Skin epidermis (tissue), 12 donors: ENCODE measurements around the gene FCHSD2.

Experiments used
- H3K27ac ChIP-seq, 21 experiments: fragments of 200-600 bp; sonication (generic) in 11 of 21; one replicate each; pipeline ENCODE4 v1.5.0; 2020; ENCODE audit warnings: mild to moderate bottlenecking in 3 of 21, inconsistent platforms in 2 of 21, moderate library complexity in 2 of 21
- H3K4me3 ChIP-seq, 7 experiments: fragments of 200-600 bp; sonication (generic) in 2 of 7; one replicate each; pipeline ENCODE4 v1.5.0; 2020; ENCODE audit warnings: inconsistent platforms in 2 of 7, mild to moderate bottlenecking in 2 of 7, moderate library complexity in 1 of 7

FCHSD2 gene

DNA sequence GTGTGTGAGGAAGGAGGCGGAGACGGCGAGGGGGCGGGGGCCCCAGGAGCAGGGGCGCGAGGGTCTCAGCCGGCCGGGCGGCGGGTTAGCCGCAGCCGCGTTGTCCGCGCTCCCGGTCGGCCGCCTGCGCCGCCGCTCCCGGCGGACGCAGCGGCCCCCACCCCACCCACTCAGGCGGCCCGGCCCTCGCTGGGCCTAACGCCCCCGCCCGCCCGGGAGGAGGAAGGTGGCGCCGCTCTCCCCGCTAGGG, at the start of gene FCHSD2:
Gene FCHSD2 (minus strand): TSS at position 191 of the 250 bp plus-strand sequence. CDS start 441 bp downstream, outside the sequence.
- H3K4me3 ChIP-seq: peak within 1 kb of the TSS; percentile 69 to 92 (median 81)
- H3K27ac ChIP-seq: peak within 1 kb of the TSS; percentile 79 to 98 (median 95)

DNA sequence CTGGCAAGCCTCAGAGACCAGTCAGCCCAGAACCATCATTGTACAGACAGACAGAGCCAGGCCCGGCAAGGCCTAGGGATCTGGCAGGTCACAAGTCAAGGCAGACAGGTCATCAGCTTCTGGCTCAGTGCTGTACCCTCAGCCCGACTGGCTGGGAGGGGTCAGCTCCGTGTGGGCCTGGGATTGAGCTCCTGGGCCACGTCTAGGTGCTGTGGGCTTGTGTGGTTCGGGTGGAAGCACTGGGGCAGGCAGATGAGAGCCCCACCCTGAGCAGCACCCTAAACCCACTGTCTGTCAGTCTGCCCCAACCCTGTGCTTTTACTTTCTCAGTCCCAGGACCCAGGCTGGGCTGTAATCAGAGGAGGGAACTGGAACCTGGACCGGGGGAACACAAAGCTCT, 49.0 kb upstream of the FCHSD2 start:
- peak overlapping the region in 4 of 21 experiments; percentile 5 to 48 (median 28) for H3K27ac ChIP-seq
- no peak overlapping the region for H3K4me3 ChIP-seq

DNA sequence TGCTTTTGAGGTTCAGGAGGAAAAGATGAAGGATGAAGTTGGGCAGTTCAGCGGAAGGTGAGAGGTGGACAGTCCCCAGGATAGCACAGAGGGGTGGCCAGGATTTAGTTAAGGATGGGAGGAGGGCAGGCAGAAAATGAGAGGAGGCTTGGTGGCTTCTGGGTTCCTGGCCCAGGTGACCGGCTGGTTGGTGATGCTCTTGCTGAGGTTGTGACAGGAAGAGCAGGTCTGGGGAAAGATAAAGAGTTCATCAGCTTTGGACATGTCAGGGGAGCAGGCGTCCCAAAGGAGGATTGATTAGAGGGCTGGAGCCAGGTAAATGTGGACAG, 48.4 kb upstream of the FCHSD2 start:
- Histone ChIP-seq H3K4me3 (no peak overlapping the region), H3K27ac (peak overlapping the region in 2 of 21 experiments; percentile 5 to 48)

DNA sequence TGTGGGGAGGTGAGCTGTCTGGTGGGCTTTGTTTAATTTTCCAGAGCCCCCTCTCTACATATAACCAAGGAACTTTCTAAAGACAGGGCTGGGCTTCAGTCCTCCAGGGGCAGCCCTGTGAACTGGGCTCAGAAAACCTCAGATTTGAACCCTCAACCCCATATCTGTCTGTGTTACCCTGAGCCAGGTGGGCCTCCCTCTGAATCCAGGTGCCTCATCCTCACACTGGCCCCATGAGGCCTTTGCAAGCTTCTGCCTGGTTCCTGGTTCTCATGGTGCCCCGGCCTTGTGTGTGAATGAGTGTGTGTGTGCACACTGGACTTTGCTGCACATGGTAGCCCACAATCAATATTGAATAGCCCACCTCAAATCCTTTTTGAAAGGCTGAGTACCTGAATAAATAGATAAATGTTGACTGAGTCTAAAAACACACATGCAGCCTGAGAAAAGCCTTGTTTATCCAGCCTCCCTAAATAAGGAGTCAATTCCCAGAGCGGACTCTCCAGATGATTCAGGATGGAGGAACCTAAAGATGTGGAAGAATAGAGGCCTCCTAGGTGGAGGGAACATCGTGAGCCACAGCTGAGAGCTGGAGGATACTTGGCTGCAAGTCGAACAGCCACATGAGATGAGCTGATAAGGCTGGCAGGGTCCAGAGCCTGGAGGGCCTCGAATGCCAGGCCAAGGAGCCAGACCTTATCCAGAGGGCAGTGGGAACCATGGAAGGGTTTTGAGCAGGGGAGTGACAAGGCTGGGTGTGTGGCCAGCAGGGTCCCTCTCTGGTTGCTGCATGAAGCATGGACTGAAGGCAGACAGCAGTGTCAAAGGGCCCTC, 47.8 kb upstream of the FCHSD2 start:
- peak overlapping the region in 1 of 21 experiments; percentile 5 for H3K27ac ChIP-seq
- no peak overlapping the region for H3K4me3 ChIP-seq

DNA sequence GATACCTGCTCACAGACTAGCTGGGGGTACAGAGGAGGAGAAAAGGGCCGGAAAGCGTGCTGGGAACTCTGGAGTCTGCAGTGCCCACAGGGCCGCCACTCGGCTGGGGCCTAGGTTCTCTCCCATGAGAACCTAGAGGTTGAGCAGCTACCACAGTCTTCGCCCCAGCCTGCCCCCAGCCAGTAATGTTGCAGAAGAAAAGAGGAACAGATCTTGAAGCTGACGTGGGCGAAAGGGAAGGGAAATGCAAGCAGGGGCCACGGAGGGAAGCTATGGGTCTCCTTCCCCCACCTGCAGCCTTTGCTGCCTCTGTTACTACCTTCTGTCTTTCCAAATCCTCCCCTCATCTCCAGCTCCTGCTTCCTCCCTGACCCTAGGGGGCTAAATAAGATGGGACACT, 47.2 kb upstream of the FCHSD2 start:
- no peak overlapping the region for H3K4me3 ChIP-seq
- H3K27ac ChIP-seq: peak overlapping the region in 2 of 21 experiments; percentile 17 to 55

DNA sequence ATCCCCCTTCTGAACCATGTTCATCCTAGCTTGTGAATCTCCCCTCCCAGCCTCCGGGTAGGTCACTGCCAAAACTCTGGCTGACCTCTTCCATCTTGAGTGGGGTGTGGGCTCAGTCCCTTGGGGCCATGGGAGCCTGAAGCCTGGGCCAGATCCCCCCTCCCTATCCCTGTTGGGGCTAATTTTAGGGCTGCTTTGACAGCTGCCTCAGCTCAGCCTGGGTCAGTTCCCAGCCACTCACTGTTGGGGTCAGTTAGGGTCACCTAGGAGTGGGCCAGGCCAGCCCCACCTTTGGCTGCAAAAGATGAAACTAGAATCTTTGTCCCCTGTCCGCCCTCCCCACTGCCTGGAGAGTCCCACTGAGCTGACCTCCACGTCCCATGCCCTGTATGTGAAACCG, 46.2 kb upstream of the FCHSD2 start:
- H3K27ac ChIP-seq: peak overlapping the region in 2 of 21 experiments; percentile 31 to 37
- no peak overlapping the region for H3K4me3 ChIP-seq

DNA sequence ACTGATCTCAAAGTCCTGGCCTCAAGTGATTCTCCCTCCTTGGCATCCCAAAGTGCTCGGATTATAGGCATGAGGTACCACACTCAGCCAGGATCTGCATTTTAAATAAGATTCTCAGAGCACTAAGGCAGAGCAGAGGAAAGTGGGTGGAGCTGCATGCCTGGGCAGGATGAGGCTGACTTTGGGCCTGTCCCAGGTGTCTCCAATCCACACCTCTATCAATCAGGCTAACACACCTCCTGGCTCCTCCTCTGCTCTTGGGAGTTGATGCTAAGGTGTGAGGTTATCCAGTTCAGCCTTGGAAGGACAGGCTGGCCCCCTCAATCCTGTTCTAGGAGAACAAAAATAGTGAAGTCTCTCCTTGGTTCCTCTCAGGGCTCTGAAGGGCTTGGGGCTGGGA, 45.7 kb upstream of the FCHSD2 start:
- Histone ChIP-seq H3K27ac (peak overlapping the region in 4 of 21 experiments; percentile 23 to 60 (median 39)), H3K4me3 (no peak overlapping the region)

DNA sequence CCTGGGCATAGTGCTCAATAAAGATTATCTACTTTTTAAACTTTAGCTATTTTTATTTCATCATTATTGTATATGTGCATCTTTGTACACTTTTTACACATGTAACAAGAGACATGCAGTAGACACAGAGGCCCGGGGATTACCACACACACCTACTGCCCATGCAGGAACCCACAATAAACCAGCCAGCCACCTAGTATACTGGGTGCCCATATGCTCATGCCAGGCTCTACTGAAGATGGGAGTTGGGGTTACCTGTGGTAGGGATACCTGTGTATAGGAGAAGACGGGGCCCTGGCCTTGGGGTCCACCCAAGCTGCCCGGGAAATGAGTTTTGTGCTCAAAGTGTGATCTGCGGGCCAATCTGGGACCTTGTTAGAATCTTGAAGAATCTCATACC, 44.8 kb upstream of the FCHSD2 start:
- peak overlapping the region in 7 of 21 experiments; percentile 1 to 70 (median 57) for H3K27ac ChIP-seq
- H3K4me3 ChIP-seq: no peak overlapping the region

DNA sequence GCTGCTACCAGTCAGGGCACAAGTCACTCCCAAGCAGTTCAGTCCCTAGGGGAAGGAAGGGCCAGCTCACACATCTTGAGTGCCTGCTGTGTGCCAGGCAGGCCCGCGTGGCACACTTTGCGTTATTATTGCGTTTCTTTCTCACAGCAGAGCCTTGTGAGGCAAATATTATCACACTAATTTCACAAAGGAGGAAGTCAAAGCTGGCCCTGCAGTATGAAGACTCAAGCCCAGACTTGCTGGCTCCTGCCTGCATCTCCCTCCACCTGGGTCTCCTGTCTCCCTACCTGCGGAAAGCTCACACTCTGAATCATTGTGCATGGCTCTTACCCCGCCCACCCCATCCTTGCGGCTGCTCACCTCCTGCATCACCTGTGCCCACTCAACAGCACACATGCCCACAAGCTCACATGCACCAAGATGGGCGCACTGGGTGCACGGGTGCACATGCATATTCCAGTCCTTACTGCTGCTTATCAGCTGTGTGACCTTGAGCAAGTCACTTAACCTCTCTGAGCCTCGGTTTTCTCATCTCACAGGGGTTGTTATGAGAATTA, 44.3 kb upstream of the FCHSD2 start:
- H3K4me3 ChIP-seq: no peak overlapping the region
- peak overlapping the region in 18 of 21 experiments; percentile 15 to 83 (median 56) for H3K27ac ChIP-seq

DNA sequence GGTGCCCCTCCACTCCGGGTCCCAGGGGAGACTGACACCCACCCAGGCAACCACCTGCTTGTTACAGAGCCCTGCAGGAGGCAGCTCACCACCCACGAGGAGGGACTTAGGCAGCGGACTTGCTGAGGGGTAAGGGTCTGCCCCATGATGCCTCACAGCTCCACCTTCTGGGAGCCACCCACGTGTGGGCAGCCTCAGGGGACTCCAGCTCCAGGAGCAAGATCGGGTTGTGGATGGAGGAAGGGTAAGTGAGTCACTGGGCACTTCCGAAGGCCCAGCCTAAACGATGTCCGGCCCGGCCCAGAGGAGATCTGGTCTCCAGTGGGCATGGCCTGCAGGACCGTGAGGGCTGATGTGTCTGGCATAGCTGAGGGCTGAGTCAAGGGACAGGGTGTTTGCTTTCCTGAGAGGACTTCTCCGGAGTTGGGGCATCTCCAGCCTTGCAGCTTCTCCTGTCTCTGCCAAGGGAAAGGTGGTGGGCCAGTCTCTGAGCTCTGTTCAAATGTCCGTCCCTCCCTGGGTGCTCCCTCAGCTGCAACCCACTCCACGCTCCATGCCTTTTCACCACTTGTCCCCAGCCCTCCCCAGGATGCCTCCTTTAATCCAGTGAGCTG, 43.7 kb upstream of the FCHSD2 start:
- Histone ChIP-seq H3K27ac (peak overlapping the region in 19 of 21 experiments; percentile 15 to 83 (median 54)), H3K4me3 (no peak overlapping the region)

DNA sequence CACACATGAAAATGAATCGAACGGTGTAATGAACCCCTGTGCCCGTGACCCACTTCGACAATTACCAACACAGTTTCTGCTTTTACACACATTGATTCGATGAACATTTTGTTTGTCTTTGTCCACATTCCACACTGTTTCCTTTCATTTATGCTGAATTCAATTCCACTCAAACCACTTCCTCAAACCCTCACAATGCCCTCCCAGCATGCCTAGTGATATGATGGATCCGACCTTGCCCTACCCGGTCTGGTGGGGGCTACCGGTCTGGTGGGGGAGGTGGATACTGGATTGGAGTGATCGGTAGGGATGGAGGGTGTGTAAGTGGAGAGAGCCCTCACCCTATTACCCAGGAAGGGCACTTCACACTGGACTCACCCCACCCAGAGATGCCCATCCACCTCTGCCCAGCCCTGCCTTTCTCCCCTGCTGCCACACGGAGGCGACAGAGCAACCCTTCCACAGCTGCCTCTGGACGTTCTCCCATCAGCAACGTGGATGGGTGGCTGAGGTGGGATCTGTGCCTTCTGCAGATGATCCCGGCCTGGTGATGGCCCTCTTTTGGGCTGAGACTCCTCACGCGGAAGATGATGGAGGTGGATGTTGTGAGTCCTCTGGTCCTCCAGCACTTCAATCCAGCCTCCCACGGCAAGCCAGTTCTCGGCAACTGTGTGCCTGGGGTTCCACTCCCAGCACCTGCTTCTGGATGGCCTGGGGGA, 43.0 kb upstream of the FCHSD2 start:
- Histone ChIP-seq H3K27ac (peak overlapping the region in 17 of 21 experiments; percentile 15 to 83 (median 57)), H3K4me3 (no peak overlapping the region)

DNA sequence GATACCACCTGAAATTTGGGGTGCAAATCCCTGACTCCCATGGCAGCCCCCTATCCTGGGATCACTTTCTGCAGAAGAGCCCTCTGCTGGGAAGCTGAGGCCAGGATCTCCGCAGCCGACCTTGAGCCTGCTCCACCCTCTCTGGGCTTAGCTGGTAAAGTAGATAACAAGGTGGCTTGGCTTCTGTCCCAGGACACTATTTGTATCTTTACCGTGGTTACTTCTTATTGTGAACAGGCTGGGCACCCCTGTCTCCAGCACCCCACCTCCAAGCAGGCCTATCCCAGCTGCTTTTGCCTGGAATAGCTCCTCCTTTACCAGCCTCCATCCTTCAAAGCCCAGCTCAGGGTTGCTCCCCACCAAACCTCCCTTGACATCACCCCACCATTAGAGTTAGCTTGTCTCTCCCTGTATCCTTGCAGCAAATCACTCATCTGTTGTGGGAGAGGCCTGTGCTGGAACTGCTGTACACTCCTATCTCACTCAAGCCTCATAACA, 40.8 kb upstream of the FCHSD2 start:
- Histone ChIP-seq H3K27ac (no peak overlapping the region), H3K4me3 (no peak overlapping the region)

DNA sequence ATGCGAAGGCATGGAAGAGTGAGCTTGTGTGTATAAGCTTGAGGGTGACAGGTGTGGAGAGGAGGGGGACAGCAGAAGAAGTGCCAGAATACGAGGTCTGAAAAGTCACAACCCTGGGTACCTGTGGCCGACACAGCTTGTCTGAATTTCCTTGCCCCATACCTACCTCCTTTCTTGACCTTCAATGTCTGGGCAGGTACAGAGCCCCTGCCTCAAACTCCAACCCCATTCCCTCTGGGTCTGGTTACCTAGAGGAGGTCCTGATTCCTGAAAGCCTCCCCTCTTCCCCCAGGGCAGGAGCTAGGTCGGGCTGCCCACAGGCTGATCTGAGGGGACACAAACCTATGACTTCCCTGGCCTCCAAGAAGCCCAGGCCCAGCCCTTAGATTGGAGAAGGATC, 36.6 kb upstream of the FCHSD2 start:
- H3K27ac ChIP-seq: no peak overlapping the region
- H3K4me3 ChIP-seq: no peak overlapping the region

DNA sequence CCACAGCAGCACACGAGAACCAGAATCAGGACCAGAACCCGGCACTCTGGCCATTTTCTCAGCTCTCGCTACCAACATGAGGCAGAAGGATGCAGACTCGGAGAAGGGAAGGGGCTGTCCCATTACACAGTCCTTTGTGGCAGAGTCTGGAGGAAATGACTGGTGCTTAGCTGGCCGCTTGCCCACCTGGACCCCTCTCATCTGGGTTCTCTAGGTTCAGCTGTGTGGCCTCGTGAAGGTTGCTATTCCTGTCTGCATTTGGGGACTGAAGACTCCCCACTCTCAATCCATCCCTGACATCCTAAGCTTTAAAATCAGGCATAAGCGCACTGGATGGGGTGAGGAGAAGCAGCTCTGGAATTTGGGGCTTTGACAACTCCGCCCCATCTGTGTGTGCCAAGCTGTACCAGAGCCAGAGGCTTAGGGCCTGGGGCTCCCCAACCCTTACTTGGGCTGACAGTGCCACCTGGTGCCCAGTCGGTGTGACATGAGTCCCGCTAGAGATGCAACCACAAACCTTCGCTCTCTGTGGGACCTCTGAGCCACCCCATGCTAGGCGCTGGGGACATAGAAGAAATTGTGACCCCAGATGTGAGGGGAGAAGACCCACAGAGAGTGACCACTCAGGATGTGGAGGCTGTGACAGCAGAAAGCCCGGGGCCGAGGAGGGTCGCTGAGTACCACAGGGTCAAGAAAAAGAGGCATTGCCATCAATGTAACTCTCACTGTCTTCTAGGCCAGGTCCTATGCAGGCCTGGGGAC, 35.8 kb upstream of the FCHSD2 start:
- Histone ChIP-seq H3K27ac (peak overlapping the region in 16 of 21 experiments; percentile 1 to 78 (median 37)), H3K4me3 (no peak overlapping the region)

DNA sequence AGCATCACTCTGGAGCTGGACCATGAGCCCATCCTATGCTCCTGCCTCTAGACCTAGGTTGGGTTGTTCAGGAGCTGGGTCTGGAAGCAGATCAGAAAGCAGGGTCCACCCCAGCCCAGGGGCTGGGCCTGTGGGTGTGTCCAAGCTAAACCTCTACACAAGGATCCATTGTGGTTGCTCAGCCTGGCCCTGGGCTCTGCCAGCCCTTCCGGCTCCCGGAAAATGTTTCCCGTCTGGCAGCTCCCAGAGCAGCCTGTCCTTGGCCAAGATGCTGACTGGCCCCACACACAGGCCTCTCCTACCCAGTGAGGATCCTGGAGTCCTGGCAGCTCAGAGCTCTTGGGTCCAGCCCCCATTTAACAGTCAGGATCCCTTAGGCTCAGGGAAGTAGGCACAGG, 35.3 kb upstream of the FCHSD2 start:
- peak overlapping the region in 17 of 21 experiments; percentile 1 to 78 (median 33) for H3K27ac ChIP-seq
- H3K4me3 ChIP-seq: no peak overlapping the region

DNA sequence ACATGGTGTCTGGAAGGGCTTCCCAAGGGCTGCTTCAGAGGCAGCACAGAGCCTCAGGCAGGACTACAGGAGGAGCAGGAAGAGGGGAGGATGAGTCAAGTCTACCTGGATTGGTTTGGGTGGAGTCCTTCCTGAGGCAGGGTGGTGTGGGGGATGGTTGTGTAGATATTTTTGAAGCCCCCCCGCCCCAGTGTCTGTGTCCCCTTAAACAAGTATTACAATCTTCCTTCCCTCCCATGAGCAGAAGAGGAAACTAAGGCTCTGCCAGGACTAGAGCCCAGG, 34.7 kb upstream of the FCHSD2 start:
- Histone ChIP-seq H3K27ac (peak overlapping the region in 12 of 21 experiments; percentile 1 to 78 (median 32)), H3K4me3 (no peak overlapping the region)

DNA sequence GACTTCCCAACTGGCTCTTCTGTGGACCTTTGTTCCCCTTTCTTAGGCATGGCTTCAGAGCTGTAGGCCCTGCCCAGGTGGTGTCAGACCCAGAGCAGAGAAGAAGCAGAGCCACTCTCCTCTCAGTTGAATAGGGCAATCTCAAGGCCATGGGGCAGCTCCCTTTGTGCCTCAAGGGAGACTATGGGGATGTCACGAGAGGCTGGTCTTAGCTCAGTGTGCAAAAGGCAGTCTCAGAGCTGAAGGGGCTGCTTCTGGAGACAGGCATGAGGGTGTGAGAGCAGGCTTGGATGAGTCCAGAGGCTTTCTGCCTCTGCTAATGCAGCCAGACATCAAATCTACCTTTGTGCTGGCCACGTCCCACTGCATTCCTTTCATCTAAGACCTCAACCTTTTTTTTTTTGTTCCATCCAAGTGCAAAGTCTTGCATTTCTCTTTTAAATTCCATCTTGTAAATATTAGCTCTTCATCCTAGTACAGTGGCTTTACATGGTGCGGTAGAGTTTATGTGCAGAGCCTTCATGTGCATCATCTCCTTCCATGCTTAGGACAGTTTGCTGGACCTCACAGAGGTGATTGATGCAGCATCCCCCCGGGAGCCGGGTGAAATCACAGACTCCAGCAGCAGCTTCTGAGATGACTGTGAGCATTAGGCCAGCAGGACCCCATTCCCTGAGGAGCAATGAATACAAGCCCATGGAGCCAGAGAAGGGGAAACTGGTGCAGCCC, 34.2 kb upstream of the FCHSD2 start:
- peak overlapping the region in 9 of 21 experiments; percentile 3 to 78 (median 33) for H3K27ac ChIP-seq
- H3K4me3 ChIP-seq: no peak overlapping the region

DNA sequence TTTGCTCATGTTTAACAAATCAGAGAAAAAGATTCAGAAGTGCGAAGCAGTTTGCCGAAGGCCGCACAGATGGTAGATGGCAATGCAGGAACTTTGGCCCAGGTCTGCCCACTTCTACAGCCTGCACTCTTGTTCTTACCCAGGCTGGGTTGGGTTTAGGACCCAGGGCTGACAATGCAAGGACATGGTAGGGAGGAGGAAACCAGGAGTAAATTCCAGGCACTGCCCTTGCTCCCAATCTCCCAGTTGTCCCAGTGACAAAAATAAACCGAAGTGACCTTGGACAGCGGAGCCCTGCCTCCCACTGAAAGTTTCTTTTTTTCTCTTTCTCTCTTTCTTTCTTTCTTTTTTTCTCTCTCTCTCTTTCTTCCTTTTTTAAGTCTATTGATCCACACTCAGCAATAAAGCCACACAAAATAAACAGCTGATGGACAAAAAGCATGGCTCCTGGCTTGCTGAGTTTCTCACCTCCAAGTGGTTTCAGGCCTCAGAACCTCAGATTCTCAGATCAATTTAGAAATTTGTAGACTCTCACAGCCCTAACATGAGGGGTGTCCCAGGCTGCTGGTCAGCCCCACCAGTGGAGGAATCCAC, 33.5 kb upstream of the FCHSD2 start:
- peak overlapping the region in 4 of 21 experiments; percentile 3 to 72 (median 20) for H3K27ac ChIP-seq

DNA sequence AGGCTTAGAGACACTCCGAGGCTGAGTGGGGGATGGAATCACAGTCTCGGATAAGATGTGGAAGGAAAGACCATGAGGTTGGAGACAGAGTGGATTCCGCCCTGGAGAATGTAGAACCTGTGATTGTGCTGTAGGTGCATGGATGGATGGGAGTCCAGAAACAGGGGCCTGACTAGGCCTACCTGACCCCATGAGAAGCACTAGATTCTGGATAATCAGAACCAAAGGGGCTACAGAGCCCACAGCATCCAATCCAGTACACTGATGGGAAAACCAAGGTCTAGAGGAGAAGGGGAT, 32.3 kb upstream of the FCHSD2 start:
- Histone ChIP-seq H3K4me3 (no peak overlapping the region), H3K27ac (no peak overlapping the region)

More for the DNA sequence above, 33.5 kb upstream of the FCHSD2 start:
- no peak overlapping the region for H3K4me3 ChIP-seq
